HG03521 (cell line): ENCODE results near the gene MYH7.
"Not testable (repeated sequence)": the region's sequence is repeated elsewhere in the genome, so short reads cannot be mapped to it uniquely, and the experiment has no call there.

Source experiments
- ATAC-seq: cut with Tn5 transposase; IDR thresholded peaks from one replicate; pipeline ENCODE4 v1.9.1; 2021; ENCODE audit warnings: mild to moderate bottlenecking, moderate library complexity; ENCODE audit not compliant: unreplicated experiment

Gene MYH7

GRCh38 chr14:23389396-23389795, 46.1 kb downstream of the MYH7 start:
- ATAC-seq = no peak

GRCh38 chr14:23388996-23389395, 46.5 kb downstream of the MYH7 start:
- ATAC-seq = no peak

- no peak for ATAC-seq
Measured at GRCh38 chr14:23387916-23388882, 47.3 kb downstream of the MYH7 start.

- ATAC-seq = no peak
Measured at GRCh38 chr14:23386999-23387398, 48.5 kb downstream of the MYH7 start.

GRCh38 chr14:23386266-23386657, 49.2 kb downstream of the MYH7 start:
- ATAC-seq = not testable (repeated sequence)

GRCh38 chr14:23385642-23386265, 49.7 kb downstream of the MYH7 start:
- no peak for ATAC-seq

- no peak for ATAC-seq
Measured at GRCh38 chr14:23385244-23385641, 50.2 kb downstream of the MYH7 start.

- ATAC-seq = no peak
Measured at GRCh38 chr14:23384364-23385080, 50.9 kb downstream of the MYH7 start.

- no peak for ATAC-seq
Measured at GRCh38 chr14:23382731-23383440, 52.6 kb downstream of the MYH7 start.

- no peak for ATAC-seq
Measured at GRCh38 chr14:23382276-23382675, 53.2 kb downstream of the MYH7 start.

GRCh38 chr14:23381871-23382270, 53.6 kb downstream of the MYH7 start:
- ATAC-seq = no peak

- ATAC-seq = no peak
Measured at GRCh38 chr14:23380976-23381375, 54.5 kb downstream of the MYH7 start.

GRCh38 chr14:23380197-23380914, 55.1 kb downstream of the MYH7 start:
- ATAC-seq = no peak

GRCh38 chr14:23379366-23380196, 55.9 kb downstream of the MYH7 start:
- ATAC-seq = no peak

GRCh38 chr14:23378612-23379220, 56.7 kb downstream of the MYH7 start:
- ATAC-seq = no peak

GRCh38 chr14:23377573-23378563, 57.6 kb downstream of the MYH7 start:
- no peak for ATAC-seq

GRCh38 chr14:23377198-23377550, 58.3 kb downstream of the MYH7 start:
- no peak for ATAC-seq
